Measurements from ENCODE around the gene TSTD2.
A peak's percentile ranks its signal among the peaks of the same experiment; 100 is the strongest.

The TSTD2 gene

DNA sequence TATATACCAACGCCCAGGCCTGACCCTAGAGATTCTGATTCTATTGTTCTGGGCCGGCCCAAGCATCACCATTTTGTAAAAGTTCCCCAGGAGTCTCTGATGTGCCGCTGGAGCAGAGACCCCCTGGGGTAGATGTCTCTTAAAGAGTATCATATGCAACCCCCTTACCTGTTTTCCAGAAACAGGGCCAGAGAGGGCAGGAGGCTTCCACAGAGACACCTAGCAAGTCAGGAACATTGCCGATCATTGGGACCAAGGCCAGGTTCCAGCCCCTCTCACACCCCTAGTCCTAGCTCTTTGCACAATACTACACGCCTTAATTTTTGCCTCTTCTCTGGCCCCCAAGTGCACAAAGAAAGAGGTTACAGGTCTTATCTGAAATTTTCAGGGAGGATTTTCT, 67.9 kb downstream of the TSTD2 start:
- no peak for DNase-seq (ENCODE audit: low read depth, low spot score)
- Histone ChIP-seq H3K27me3 (ENCODE audit: insufficient read depth, insufficient read length) (no peaks in the 10 kb centered on the region), H3K9ac (ENCODE audit: insufficient read length, low read depth) (no peak overlapping the region), H3K9me3 (ENCODE audit: insufficient read depth, low read length) (no peaks in the 10 kb centered on the region), H3K36me3 (ENCODE audit: insufficient read depth, insufficient read length, low read length) (no peaks in the 10 kb centered on the region), H3K4me1 (ENCODE audit: insufficient read depth, insufficient read length) (peaks cover 5% of the 10 kb centered on the region), H3K4me3 (ENCODE audit: insufficient read length, low read depth) (no peak overlapping the region)
- TF ChIP-seq YY1 (IDR thresholded peaks at IDR 0.05; ENCODE audit: insufficient read depth, insufficient read length), result no peak
- no peak for TF ChIP-seq SUZ12 (IDR thresholded peaks at IDR 0.05; ENCODE audit: extremely low read depth, insufficient read depth, insufficient read length)
- TF ChIP-seq ZNF274 (IDR thresholded peaks at IDR 0.05; ENCODE audit: low read depth, low read length), result no peak

DNA sequence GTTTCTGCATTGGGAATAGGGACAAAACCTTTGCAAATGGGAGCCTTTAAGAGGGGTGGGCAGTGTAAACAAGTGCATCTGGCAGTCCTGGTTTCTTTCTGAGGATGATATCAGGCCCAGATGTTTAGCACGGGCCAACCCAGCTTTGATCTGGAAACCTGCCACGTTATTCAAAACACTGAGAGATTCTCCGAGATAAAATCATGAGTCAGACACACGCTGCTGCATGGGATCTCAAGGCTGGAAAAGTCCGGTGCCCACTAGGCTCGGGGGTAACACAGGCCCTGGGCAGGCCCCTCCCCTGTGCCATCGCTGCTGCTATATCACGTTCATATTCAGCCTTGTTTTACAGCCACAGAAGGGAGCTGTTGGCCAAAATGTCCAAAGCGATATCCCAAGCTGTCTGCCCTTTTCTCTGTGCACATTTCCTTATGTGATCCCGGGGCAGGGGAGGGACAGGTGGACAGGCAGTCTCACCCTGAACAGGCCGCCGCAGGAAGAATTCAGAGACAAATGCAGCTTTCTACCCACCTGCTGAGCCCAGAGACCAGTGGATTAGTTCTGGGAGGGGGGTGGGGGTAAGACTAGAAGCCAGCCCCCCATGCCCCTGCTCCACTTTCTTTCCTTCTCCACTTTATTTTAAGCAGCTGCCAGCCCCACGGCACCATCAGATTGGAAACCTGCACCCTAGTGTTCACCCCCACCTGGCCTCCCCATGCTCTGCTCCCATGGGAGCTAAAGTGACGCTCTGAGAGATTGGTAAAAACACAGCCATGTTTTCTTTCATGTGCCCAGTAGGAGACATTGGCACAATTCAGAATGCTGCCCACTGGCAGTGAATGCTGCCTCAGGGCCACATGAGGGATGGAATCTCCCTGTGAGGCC, 68.6 kb downstream of the TSTD2 start:
- no peak for TF ChIP-seq ZNF274 (IDR thresholded peaks at IDR 0.05; ENCODE audit: low read depth, low read length)
- TF ChIP-seq SUZ12 (IDR thresholded peaks at IDR 0.05; ENCODE audit: extremely low read depth, insufficient read depth, insufficient read length), result no peak
- no peak for TF ChIP-seq YY1 (IDR thresholded peaks at IDR 0.05; ENCODE audit: insufficient read depth, insufficient read length)
- Histone ChIP-seq H3K36me3 (ENCODE audit: insufficient read depth, insufficient read length, low read length) (no peaks in the 10 kb centered on the region), H3K27me3 (ENCODE audit: insufficient read depth, insufficient read length) (no peaks in the 10 kb centered on the region), H3K4me3 (ENCODE audit: insufficient read length, low read depth) (no peak overlapping the region), H3K9me3 (ENCODE audit: insufficient read depth, low read length) (no peaks in the 10 kb centered on the region), H3K4me1 (ENCODE audit: insufficient read depth, insufficient read length) (peaks cover 5% of the 10 kb centered on the region), H3K9ac (ENCODE audit: insufficient read length, low read depth) (peak overlapping the region; percentile 4)
- no peak for DNase-seq (ENCODE audit: low read depth, low spot score)

DNA sequence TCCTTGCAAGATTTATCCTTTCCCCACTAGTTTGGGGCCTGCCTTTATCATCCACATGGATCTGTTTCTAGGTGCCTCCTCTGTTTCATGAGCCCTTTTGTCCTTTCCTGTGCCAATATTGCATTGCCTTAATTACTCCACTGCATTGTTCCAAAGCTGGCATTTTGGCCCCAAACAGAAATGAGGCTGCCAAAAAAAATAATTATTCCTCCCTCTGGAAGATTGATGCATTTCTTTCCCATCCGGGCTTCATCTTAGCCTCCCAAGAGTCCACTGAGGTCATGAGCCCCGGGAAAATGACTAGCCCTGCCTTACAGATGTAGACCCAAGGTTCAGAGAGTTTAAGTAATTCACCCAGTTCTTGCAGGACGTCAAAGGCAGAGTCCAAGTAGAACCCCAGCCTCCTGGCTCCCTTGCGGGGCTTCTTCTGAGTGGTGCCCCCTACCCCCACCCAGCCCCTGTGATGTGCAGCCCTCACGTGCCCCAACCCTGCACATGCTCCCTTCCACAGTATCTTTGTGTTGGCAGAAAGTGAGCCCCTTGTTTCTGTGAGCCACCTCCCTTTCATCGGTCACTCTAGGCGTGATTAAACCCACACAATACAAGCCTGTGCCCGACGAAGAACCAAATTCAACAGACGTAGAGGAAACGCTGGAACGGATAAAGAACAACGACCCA, 69.6 kb downstream of the TSTD2 start:
- H3K9ac ChIP-seq (ENCODE audit: insufficient read length, low read depth), result no peak overlapping the region

DNA sequence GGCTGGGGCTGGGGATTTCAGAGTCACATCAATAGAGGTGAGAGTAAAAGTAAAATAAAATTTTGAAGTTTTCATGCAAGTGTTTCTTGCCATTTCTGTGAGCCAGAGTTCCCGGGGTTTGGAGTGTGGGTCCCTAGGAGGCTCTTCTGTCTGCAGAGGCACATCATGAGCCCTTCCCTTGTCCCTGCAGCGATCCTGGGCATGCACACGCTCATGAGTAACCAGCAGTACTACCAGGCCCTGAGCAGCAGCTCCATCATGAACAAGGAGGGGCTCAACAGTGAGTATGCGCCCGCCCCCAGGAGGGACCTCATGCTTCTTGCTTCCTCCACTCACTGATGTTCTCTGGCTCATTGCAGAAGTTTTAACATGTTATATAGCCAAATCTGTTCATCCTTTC, 70.6 kb downstream of the TSTD2 start:
- H3K27me3 ChIP-seq (ENCODE audit: insufficient read depth, insufficient read length), result no peaks in the 10 kb centered on the region
- H3K36me3 ChIP-seq (ENCODE audit: insufficient read depth, insufficient read length, low read length), result no peaks in the 10 kb centered on the region
- TF ChIP-seq YY1 (IDR thresholded peaks at IDR 0.05; ENCODE audit: insufficient read depth, insufficient read length) (no peak), ZNF274 (IDR thresholded peaks at IDR 0.05; ENCODE audit: low read depth, low read length) (no peak), SUZ12 (IDR thresholded peaks at IDR 0.05; ENCODE audit: extremely low read depth, insufficient read depth, insufficient read length) (no peak)
- peaks cover 5% of the 10 kb centered on the region for H3K4me1 ChIP-seq (ENCODE audit: insufficient read depth, insufficient read length)
- H3K9ac ChIP-seq (ENCODE audit: insufficient read length, low read depth), result no peak overlapping the region
- no peak for DNase-seq (ENCODE audit: low read depth, low spot score)
- H3K4me3 ChIP-seq (ENCODE audit: insufficient read length, low read depth), result no peak overlapping the region
- no peaks in the 10 kb centered on the region for H3K9me3 ChIP-seq (ENCODE audit: insufficient read depth, low read length)

More for the DNA sequence above, 69.6 kb downstream of the TSTD2 start:
- no peak overlapping the region for H3K4me3 ChIP-seq (ENCODE audit: insufficient read length, low read depth)
- peaks cover 5% of the 10 kb centered on the region for H3K4me1 ChIP-seq (ENCODE audit: insufficient read depth, insufficient read length)
- TF ChIP-seq ZNF274 (IDR thresholded peaks at IDR 0.05; ENCODE audit: low read depth, low read length), result no peak
- no peak for TF ChIP-seq YY1 (IDR thresholded peaks at IDR 0.05; ENCODE audit: insufficient read depth, insufficient read length)
- TF ChIP-seq SUZ12 (IDR thresholded peaks at IDR 0.05; ENCODE audit: extremely low read depth, insufficient read depth, insufficient read length), result no peak
- H3K9me3 ChIP-seq (ENCODE audit: insufficient read depth, low read length), result no peaks in the 10 kb centered on the region
- H3K27me3 ChIP-seq (ENCODE audit: insufficient read depth, insufficient read length), result no peaks in the 10 kb centered on the region
- no peaks in the 10 kb centered on the region for H3K36me3 ChIP-seq (ENCODE audit: insufficient read depth, insufficient read length, low read length)
- DNase-seq (ENCODE audit: low read depth, low spot score), result no peak

DNA sequence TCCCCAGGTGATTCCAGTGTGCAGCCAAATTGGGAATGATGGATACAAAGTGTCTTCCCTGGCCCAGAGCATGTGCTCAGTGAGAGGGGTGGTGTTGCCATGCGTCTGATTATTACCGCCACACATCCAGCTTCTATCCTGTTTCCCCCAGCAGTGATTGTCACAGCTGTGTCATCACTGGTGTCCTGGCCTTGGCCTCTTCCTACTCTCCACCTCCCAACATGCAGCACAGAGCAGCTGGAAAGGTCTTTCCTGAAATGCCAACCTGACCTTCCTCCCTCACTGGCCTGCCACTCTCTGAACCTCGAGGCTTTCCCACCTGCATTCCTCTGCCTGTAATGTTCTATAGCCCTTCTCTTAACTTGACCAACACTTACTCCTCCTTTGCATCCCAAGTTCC, 71.7 kb downstream of the TSTD2 start:
- Histone ChIP-seq H3K9ac (ENCODE audit: insufficient read length, low read depth) (no peak overlapping the region), H3K36me3 (ENCODE audit: insufficient read depth, insufficient read length, low read length) (no peaks in the 10 kb centered on the region)
- TF ChIP-seq SUZ12 (IDR thresholded peaks at IDR 0.05; ENCODE audit: extremely low read depth, insufficient read depth, insufficient read length), result no peak

DNA sequence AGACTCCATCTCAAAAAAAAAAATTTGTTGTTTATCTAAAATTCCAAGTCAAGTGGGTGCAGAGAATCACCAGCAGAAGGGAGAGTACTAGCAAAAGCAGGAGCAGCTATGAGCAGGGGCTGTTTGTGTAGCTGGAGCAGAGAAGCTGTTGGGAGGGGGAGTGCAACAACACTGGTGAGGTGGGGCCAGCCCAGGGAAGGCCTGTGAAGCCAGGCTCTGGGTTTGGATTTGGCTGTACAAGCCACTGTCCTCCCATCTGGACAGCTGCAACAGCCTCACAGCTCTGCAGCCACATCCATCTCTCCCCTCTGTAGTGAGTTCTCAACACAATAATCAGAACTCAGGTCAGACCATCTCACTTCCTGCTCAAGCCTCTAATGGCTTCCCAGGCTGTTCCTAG, 72.3 kb downstream of the TSTD2 start:
- Histone ChIP-seq H3K4me1 (ENCODE audit: insufficient read depth, insufficient read length) (peaks cover 5% of the 10 kb centered on the region), H3K36me3 (ENCODE audit: insufficient read depth, insufficient read length, low read length) (no peaks in the 10 kb centered on the region), H3K4me3 (ENCODE audit: insufficient read length, low read depth) (no peak overlapping the region), H3K9me3 (ENCODE audit: insufficient read depth, low read length) (no peaks in the 10 kb centered on the region), H3K27me3 (ENCODE audit: insufficient read depth, insufficient read length) (no peaks in the 10 kb centered on the region), H3K9ac (ENCODE audit: insufficient read length, low read depth) (no peak overlapping the region)
- no peak for TF ChIP-seq ZNF274 (IDR thresholded peaks at IDR 0.05; ENCODE audit: low read depth, low read length)
- no peak for TF ChIP-seq YY1 (IDR thresholded peaks at IDR 0.05; ENCODE audit: insufficient read depth, insufficient read length)
- TF ChIP-seq SUZ12 (IDR thresholded peaks at IDR 0.05; ENCODE audit: extremely low read depth, insufficient read depth, insufficient read length), result no peak
- no peak for DNase-seq (ENCODE audit: low read depth, low spot score)

More for the DNA sequence above, 71.7 kb downstream of the TSTD2 start:
- no peaks in the 10 kb centered on the region for H3K27me3 ChIP-seq (ENCODE audit: insufficient read depth, insufficient read length)
- peaks cover 5% of the 10 kb centered on the region for H3K4me1 ChIP-seq (ENCODE audit: insufficient read depth, insufficient read length)
- no peaks in the 10 kb centered on the region for H3K9me3 ChIP-seq (ENCODE audit: insufficient read depth, low read length)
- no peak overlapping the region for H3K4me3 ChIP-seq (ENCODE audit: insufficient read length, low read depth)
- no peak for DNase-seq (ENCODE audit: low read depth, low spot score)

DNA sequence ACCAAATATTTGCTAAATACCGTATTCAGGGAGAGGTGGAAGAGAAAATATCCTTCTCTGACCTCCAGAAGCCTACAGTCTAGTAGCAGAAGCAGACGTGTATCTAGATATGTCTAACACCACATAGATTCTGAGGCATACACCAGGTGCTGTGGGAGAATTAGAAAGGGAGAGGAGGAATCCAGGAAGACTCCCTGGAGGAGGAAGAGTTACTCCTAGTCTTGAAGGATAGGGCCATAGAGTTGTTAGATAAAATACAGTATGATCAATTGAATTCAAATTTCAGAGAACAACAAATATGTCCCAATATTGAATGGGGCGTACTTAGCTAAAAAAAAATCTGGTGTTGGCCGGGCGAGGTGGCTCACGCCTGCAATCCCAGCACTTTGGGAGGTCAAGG, 73.0 kb downstream of the TSTD2 start:
- H3K4me1 ChIP-seq (ENCODE audit: insufficient read depth, insufficient read length), result peaks cover 5% of the 10 kb centered on the region
- H3K36me3 ChIP-seq (ENCODE audit: insufficient read depth, insufficient read length, low read length), result no peaks in the 10 kb centered on the region
- no peaks in the 10 kb centered on the region for H3K27me3 ChIP-seq (ENCODE audit: insufficient read depth, insufficient read length)
- TF ChIP-seq ZNF274 (IDR thresholded peaks at IDR 0.05; ENCODE audit: low read depth, low read length) (no peak), SUZ12 (IDR thresholded peaks at IDR 0.05; ENCODE audit: extremely low read depth, insufficient read depth, insufficient read length) (no peak), YY1 (IDR thresholded peaks at IDR 0.05; ENCODE audit: insufficient read depth, insufficient read length) (no peak)
- no peak overlapping the region for H3K4me3 ChIP-seq (ENCODE audit: insufficient read length, low read depth)
- no peak overlapping the region for H3K9ac ChIP-seq (ENCODE audit: insufficient read length, low read depth)
- DNase-seq (ENCODE audit: low read depth, low spot score), result no peak
- no peaks in the 10 kb centered on the region for H3K9me3 ChIP-seq (ENCODE audit: insufficient read depth, low read length)

Measured in NT2/D1 (cell line).